HEK293 (cell line): Measurements from ENCODE around the gene LOX.

ENCODE experiments used
- CTCF ChIA-PET: fragments of 350-600 bp; formaldehyde crosslinking; extraction: SDS; loops from one replicate; lab custom pipeline; 2021; ENCODE audit warnings: antibody characterized with exemption; lab: Yijun Ruan, JAX
- POLR2A ChIA-PET: fragments of 300-600 bp; formaldehyde crosslinking; extraction: SDS; loops from one replicate; lab custom pipeline; 2020; ENCODE audit warnings: antibody characterized with exemption, inconsistent platforms; lab: Yijun Ruan, JAX
- H3K27ac ChIP-seq: fragments of 200-500 bp; sonication (Bioruptor generic); 2 replicates; pipeline ENCODE4 v1.5.1; 2014; ENCODE audit warnings: low read depth, low read length, control low read depth, inconsistent platforms; ENCODE audit errors: extremely low read depth
- H3K36me3 ChIP-seq, 2 experiments: fragments of 200-500 bp in 1 of 2; sonication (Bioruptor generic) in 1 of 2; 1 replicate in 1 of 2; 2 replicates in 1 of 2; pipeline ENCODE4 v1.5.1; 2014 to 2017; ENCODE audit warnings: inconsistent platforms in 2 of 2, low read length in 2 of 2; ENCODE audit not compliant: control insufficient read depth in 2 of 2, insufficient read depth in 1 of 2
- H3K4me1 ChIP-seq: fragments of 200-500 bp; sonication (Bioruptor generic); 2 replicates; pipeline ENCODE4 v1.5.1; 2014; ENCODE audit warnings: mild to moderate bottlenecking, low read length, inconsistent platforms; ENCODE audit not compliant: control insufficient read depth, insufficient read depth
- H3K4me3 ChIP-seq: 2 replicates; pipeline ENCODE4 v1.5.1; 2011; ENCODE audit warnings: low read depth, mild to moderate bottlenecking, control low read depth, low read length, moderate library complexity
- H3K9me3 ChIP-seq: fragments of 200-500 bp; sonication (Bioruptor generic); 2 replicates; pipeline ENCODE4 v1.5.1; 2014; ENCODE audit warnings: low read depth, low read length, inconsistent platforms; ENCODE audit not compliant: control insufficient read depth, insufficient read depth
- BCL11B ChIP-seq: fragments of 450-650 bp; formaldehyde crosslinking; IDR thresholded peaks from 2 replicates; pipeline ENCODE4 v1.5.1; 2016; ENCODE audit warnings: low read depth, missing biosample characterization, missing genetic modification characterization
- BCL6B ChIP-seq: fragments of 450-650 bp; formaldehyde crosslinking; IDR thresholded peaks from 2 replicates; pipeline ENCODE4 v1.5.1; 2017; ENCODE audit warnings: missing biosample characterization, missing genetic modification characterization
- KLF7 ChIP-seq: fragments of 450-650 bp; formaldehyde crosslinking; IDR thresholded peaks from 2 replicates; pipeline ENCODE4 v1.5.1; 2016; ENCODE audit warnings: missing biosample characterization, missing genetic modification characterization, borderline replicate concordance
- RBAK ChIP-seq: fragments of 450-650 bp; formaldehyde crosslinking; IDR thresholded peaks from 2 replicates; pipeline ENCODE4 v1.5.1; 2016; ENCODE audit warnings: missing biosample characterization, missing genetic modification characterization
- REPIN1 ChIP-seq: fragments of 450-650 bp; formaldehyde crosslinking; IDR thresholded peaks from 2 replicates; pipeline ENCODE4 v1.5.1; 2017; ENCODE audit warnings: missing biosample characterization, missing genetic modification characterization, low read depth
- ZBTB1 ChIP-seq: fragments of 450-650 bp; formaldehyde crosslinking; IDR thresholded peaks from 2 replicates; pipeline ENCODE4 v1.5.1; 2016; ENCODE audit warnings: missing biosample characterization, missing genetic modification characterization
- ZNF114 ChIP-seq: fragments of 450-650 bp; formaldehyde crosslinking; IDR thresholded peaks from 2 replicates; pipeline ENCODE4 v1.5.0; 2017; ENCODE audit warnings: missing biosample characterization, missing genetic modification characterization
- ZNF133 ChIP-seq: fragments of 450-650 bp; formaldehyde crosslinking; IDR thresholded peaks from 2 replicates; pipeline ENCODE4 v1.5.1; 2016; ENCODE audit warnings: missing biosample characterization, missing genetic modification characterization
- ZNF155 ChIP-seq: fragments of 450-650 bp; formaldehyde crosslinking; IDR thresholded peaks from 2 replicates; pipeline ENCODE4 v1.5.1; 2016; ENCODE audit warnings: missing biosample characterization, missing genetic modification characterization
- ZNF302 ChIP-seq: fragments of 450-650 bp; formaldehyde crosslinking; IDR thresholded peaks from 2 replicates; pipeline ENCODE4 v1.5.1; 2016; ENCODE audit warnings: missing biosample characterization, missing genetic modification characterization, low read depth
- ZNF394 ChIP-seq: fragments of 450-650 bp; formaldehyde crosslinking; IDR thresholded peaks from 2 replicates; pipeline ENCODE4 v1.5.1; 2016; ENCODE audit warnings: missing biosample characterization, missing genetic modification characterization, mild to moderate bottlenecking, moderate library complexity, borderline replicate concordance
- ZNF514 ChIP-seq: fragments of 450-650 bp; formaldehyde crosslinking; IDR thresholded peaks from 2 replicates; pipeline ENCODE4 v1.5.1; 2016; ENCODE audit warnings: missing biosample characterization, missing genetic modification characterization
- ZNF544 ChIP-seq: fragments of 450-650 bp; formaldehyde crosslinking; IDR thresholded peaks from 2 replicates; pipeline ENCODE4 v1.5.0; 2017; ENCODE audit warnings: missing biosample characterization, missing genetic modification characterization
- ZNF558 ChIP-seq: fragments of 450-650 bp; formaldehyde crosslinking; IDR thresholded peaks from 2 replicates; pipeline ENCODE4 v1.5.1; 2016; ENCODE audit warnings: missing biosample characterization, missing genetic modification characterization
- ZNF561 ChIP-seq: fragments of 450-650 bp; IDR thresholded peaks from 2 replicates; pipeline ENCODE4 v1.5.1; 2018; ENCODE audit warnings: missing biosample characterization, missing genetic modification characterization, borderline replicate concordance
- ZNF585B ChIP-seq: fragments of 450-650 bp; formaldehyde crosslinking; IDR thresholded peaks from 2 replicates; pipeline ENCODE4 v1.5.1; 2016; ENCODE audit warnings: missing biosample characterization, missing genetic modification characterization
- ZNF677 ChIP-seq: fragments of 450-650 bp; IDR thresholded peaks from 2 replicates; pipeline ENCODE4 v1.5.0; 2018; ENCODE audit warnings: missing biosample characterization, mild to moderate bottlenecking, missing genetic modification characterization, moderate library complexity
- ZNF692 ChIP-seq: fragments of 450-650 bp; formaldehyde crosslinking; IDR thresholded peaks from 2 replicates; pipeline ENCODE4 v1.5.1; 2016; ENCODE audit warnings: missing biosample characterization, missing genetic modification characterization
- ZNF830 ChIP-seq: fragments of 450-650 bp; IDR thresholded peaks from 2 replicates; pipeline ENCODE4 v1.5.0; 2018; ENCODE audit warnings: missing biosample characterization, missing genetic modification characterization, low read depth, mild to moderate bottlenecking, moderate library complexity
- ZSCAN16 ChIP-seq: fragments of 450-650 bp; formaldehyde crosslinking; IDR thresholded peaks from 2 replicates; pipeline ENCODE4 v1.5.1; 2016; ENCODE audit warnings: missing biosample characterization, missing genetic modification characterization
- TF ChIP-seq, protein P1 (sequence below): fragments of 450-650 bp; formaldehyde crosslinking; IDR thresholded peaks from 2 replicates; pipeline ENCODE4 v1.5.1; 2016; ENCODE audit warnings: missing biosample characterization, missing genetic modification characterization

The LOX gene

DNA sequence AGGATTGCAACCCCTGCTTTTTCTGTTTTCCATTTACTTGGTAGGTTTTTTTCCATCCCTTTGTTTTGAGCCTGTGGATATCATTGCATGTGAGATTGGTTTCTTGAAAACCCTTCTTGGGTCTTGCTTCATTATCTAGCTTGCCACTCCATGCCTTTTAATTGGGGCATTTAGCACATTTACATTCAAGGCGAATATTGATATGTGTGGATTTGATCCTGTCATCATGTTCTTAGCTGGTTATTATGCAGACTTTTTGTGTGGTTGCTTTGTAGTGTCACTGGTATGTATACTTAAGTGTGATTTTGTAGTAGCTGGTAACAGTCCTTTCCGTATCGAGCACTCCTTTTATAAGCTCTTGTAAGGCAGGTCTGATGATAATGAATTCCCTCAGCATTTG, 26.5 kb downstream of the LOX start:
- no peaks in the 10 kb centered on the region for H3K36me3 ChIP-seq
- ChIA-PET POLR2A (no interaction called here), CTCF (interaction anchor here (0.8 kb wide), 1 partner anchor 51 kb away, joined by 4 read pairs; no protein-coding TSS in a partner anchor)
- H3K9me3 ChIP-seq = no peaks in the 10 kb centered on the region
- H3K4me3 ChIP-seq = no peak overlapping the region
- no peaks in the 10 kb centered on the region for H3K4me1 ChIP-seq
- H3K27ac ChIP-seq = no peak overlapping the region
- TF ChIP-seq REPIN1 (tag by site-specific recombination) = no peak
- peak; percentile 94 for TF ChIP-seq ZNF558 (tag by site-specific recombination)

DNA sequence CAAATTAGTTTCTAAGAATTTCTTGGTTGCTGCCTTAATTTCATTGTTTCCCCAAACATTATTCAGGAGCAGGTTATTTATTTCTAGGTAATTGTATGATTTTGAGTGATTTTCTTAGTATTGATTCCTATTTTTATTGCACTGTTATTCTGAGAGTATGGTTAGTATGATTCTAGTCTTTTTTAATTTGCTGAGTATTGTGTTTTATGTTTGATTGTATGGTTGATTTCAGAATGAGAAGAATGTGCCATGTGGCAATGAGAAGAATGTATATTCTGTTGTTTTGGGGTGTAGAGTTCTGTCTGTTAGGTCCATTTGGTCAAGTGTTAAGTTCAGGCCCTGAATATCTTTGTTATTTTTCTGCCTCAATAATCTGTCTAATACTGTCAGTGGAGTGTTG, 27.1 kb downstream of the LOX start:
- POLR2A ChIA-PET = no interaction called here
- Histone ChIP-seq H3K4me1 (no peaks in the 10 kb centered on the region), H3K9me3 (no peaks in the 10 kb centered on the region), H3K27ac (no peak overlapping the region), H3K4me3 (no peak overlapping the region), H3K36me3 (no peaks in the 10 kb centered on the region)
- TF ChIP-seq ZNF302 (tag by site-specific recombination) = no peak
- TF ChIP-seq ZNF830 (tag by site-specific recombination) = no peak
- TF ChIP-seq ZNF133 (tag by site-specific recombination) = no peak
- no peak for TF ChIP-seq ZNF544
- TF ChIP-seq KLF7 (tag by site-specific recombination) = no peak
- no peak for TF ChIP-seq ZNF677 (tag by site-specific recombination)
- TF ChIP-seq RBAK (tag by site-specific recombination) = no peak
- no peak for TF ChIP-seq ZNF692 (tag by site-specific recombination)
- no peak for TF ChIP-seq ZNF585B (tag by site-specific recombination)
- TF ChIP-seq ZNF561 (tag by site-specific recombination) = no peak
- TF ChIP-seq, protein P1, sequence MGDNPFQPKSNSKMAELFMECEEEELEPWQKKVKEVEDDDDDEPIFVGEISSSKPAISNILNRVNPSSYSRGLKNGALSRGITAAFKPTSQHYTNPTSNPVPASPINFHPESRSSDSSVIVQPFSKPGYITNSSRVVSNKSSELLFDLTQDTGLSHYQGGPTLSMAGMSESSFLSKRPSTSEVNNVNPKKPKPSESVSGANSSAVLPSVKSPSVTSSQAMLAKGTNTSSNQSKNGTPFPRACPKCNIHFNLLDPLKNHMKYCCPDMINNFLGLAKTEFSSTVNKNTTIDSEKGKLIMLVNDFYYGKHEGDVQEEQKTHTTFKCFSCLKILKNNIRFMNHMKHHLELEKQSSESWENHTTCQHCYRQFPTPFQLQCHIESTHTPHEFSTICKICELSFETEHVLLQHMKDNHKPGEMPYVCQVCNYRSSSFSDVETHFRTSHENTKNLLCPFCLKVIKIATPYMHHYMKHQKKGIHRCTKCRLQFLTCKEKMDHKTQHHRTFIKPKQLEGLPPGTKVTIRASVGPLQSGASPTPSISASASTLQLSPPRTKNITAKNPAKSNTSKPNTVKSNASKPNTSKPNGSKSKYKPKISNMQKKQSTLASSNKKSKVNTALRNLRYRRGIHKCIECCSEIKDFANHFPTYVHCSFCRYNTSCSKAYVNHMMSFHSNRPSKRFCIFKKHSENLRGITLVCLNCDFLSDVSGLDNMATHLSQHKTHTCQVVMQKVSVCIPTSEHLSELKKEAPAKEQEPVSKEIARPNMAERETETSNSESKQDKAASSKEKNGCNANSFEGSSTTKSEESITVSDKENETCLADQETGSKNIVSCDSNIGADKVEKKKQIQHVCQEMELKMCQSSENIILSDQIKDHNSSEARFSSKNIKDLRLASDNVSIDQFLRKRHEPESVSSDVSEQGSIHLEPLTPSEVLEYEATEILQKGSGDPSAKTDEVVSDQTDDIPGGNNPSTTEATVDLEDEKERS (tag by site-specific recombination) = no peak
- no peak for TF ChIP-seq ZNF114 (tag by site-specific recombination)
- TF ChIP-seq ZSCAN16 (tag by site-specific recombination) = no peak
- TF ChIP-seq ZNF155 = no peak
- no peak for TF ChIP-seq BCL6B (tag by site-specific recombination)
- no peak for TF ChIP-seq ZBTB1 (tag by site-specific recombination)
- no peak for TF ChIP-seq ZNF514 (tag by site-specific recombination)
- no peak for TF ChIP-seq BCL11B (tag by site-specific recombination)
- TF ChIP-seq ZNF394 = no peak
- CTCF ChIA-PET = no interaction called here
